ENCODE results near the gene SLC9A7.
"Not testable (repeated sequence)": the region's sequence is repeated elsewhere in the genome, so short reads cannot be mapped to it uniquely, and the experiment has no call there.

The SLC9A7 gene

GRCh38 chrX:46754036-46754435 is 4.9 kb downstream of the SLC9A7 start:
- no peak for DNase-seq (ENCODE audit: low spot score)

DNA sequence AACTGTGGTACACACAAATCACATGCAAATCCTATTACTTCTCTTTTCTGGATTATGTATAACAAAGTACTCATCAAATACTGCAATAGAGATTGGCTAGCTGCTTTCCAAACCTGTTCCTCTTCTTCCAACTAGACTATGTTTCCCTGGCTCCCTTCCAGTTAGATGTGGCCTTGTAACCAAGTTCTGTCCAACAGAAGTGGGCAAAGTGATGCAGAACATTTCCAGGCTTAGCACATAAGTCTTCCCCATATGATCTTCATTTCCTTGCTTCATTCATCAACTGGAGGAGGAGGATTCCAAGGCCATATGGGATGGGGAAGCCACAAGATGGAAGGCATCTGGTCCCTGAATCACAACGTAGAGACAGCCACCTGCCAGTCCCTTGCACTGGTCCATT is 8.0 kb downstream of the SLC9A7 start:
- peak; percentile 10 for DNase-seq (ENCODE audit: low spot score)

GRCh38 chrX:46744009-46744408 is 14.9 kb downstream of the SLC9A7 start:
- DNase-seq (ENCODE audit: low spot score): no peak

- DNase-seq (ENCODE audit: low spot score): no peak
Observed at GRCh38 chrX:46743046-46743445, 15.9 kb downstream of the SLC9A7 start.

GRCh38 chrX:46739736-46740135 is 19.2 kb downstream of the SLC9A7 start:
- DNase-seq (ENCODE audit: low spot score): no peak

- DNase-seq (ENCODE audit: low spot score): no peak
Observed at GRCh38 chrX:46737462-46737861, 21.5 kb downstream of the SLC9A7 start.

GRCh38 chrX:46737041-46737440 is 21.9 kb downstream of the SLC9A7 start:
- DNase-seq (ENCODE audit: low spot score): no peak

GRCh38 chrX:46735622-46736021 is 23.3 kb downstream of the SLC9A7 start:
- DNase-seq (ENCODE audit: low spot score): no peak

- no peak for DNase-seq (ENCODE audit: low spot score)
Observed at GRCh38 chrX:46733226-46733625, 25.7 kb downstream of the SLC9A7 start.

- no peak for DNase-seq (ENCODE audit: low spot score)
Observed at GRCh38 chrX:46730765-46731164, 28.2 kb downstream of the SLC9A7 start.

GRCh38 chrX:46727441-46727840 is 31.5 kb downstream of the SLC9A7 start:
- no peak for DNase-seq (ENCODE audit: low spot score)

GRCh38 chrX:46723569-46723927 is 35.4 kb downstream of the SLC9A7 start:
- not testable (repeated sequence) for DNase-seq (ENCODE audit: low spot score)

DNA sequence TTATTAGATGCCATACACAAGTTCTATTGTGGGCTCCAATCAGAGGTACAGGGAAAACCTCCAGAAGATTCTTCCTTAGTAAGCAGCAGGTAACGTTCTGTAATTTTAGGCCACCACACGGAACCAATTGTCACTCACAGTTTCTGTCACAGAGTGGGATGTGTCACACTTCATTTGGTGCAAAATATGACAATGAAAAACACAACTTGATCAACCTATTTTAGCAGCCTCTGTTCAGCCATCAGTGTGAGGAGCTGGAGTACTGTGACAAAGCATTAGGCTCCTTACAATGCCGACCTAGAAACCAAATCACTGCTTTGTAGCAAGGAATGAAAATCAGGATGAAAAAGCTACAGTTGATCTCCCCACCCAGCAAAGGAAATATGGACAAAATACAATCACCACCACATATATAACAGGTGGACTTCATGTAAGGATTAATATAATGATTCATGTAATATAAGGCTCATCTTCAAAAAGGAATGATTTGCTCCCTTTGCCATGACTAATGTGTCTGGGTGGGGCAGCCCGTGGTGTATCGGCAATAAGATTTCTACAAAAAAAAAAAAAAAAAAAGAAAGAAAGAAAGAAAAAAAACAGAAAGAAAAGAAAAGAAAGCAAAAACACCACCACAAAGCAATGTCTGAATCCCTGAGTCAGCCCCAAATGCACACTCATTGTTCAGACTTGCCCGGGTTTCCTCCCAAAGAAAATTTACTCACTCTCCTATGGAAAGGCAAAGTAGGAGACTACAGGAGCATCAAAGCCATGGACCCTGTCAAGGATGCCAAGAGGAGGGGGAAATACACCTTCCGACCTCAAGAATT is 36.0 kb downstream of the SLC9A7 start:
- DNase-seq (ENCODE audit: low spot score): no peak

- DNase-seq (ENCODE audit: low spot score): no peak
Observed at GRCh38 chrX:46716796-46717195, 42.1 kb downstream of the SLC9A7 start.

DNA sequence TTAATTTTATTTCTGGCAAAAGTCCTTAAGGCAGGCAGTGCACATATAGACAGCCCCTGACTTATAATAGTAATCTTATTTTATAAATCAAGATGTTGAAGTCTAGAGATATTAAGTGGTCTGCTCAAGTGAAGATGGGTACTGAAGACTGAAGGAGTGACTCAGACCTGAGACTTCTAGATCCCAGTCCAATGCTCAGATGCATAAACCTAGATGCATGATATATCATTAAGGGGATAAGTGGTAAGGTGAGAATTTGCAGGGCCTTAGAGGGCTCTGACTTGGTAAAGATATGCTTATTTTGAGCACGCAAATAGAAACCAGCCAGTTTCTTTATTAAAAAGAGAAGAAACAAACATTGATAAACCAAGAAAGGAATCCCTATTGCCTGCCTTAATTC is 42.9 kb downstream of the SLC9A7 start:
- DNase-seq (ENCODE audit: low spot score): no peak

- DNase-seq (ENCODE audit: low spot score): no peak
Observed at GRCh38 chrX:46715530-46715929, 43.4 kb downstream of the SLC9A7 start.

DNA sequence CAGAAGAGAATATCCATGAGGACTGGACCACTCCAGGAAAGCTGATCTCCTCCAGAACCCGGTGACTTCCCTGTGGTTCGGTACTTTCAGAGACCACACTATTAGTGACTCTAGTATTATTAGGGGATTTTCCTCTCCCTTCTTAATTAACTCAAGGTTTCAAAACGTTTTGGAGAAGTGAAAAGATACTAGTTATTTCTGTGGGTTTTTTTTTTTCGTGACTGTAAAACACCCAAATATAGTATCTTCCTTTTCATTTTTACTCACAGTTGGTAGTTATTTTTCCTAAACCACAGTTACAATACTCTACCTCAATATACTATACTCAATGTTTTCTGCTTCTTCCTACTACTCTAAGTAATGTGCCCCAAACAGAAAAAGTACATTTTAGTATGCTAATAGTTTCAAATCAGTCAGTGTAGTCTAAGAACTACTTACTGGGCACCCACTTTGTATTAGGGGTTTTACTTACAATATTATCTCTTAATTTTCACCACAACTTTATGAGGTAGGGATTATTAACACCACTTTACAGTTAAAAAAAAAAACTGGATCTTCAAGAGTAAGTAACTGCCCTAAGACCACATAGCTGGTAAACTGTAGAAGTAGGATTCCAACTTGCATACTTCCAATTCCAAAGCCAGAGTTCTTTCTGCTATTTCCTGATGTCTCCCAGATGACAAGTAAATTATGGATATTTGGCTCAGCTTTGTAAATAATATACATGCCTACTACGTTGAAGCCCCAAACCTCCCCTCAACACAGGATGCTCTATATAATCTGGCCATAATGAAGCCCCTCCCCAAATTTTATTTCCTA is 45.0 kb downstream of the SLC9A7 start:
- DNase-seq (ENCODE audit: low spot score): no peak

- DNase-seq (ENCODE audit: low spot score): no peak
Observed at GRCh38 chrX:46712764-46713163, 46.2 kb downstream of the SLC9A7 start.

GRCh38 chrX:46710927-46711623 is 47.8 kb downstream of the SLC9A7 start:
- DNase-seq (ENCODE audit: low spot score): no peak

DNA sequence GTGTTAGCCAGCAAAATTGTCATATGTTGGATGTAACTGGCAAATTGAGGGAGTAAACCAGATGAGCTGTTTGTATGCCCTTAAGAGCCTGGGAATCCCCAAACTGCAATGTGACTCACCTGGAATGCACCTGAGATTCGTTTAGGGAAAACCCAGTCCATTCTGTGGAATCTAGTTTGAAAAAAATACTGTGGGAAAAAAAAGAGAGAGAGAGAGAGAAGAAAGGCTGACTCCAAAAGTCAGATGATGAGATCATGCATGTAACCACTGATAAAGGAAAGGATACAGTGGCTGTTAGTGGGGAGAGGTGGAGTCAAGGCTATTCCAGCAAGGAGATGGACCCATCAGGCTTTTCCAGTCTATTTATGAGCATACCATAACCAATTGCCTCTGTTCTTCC is 48.5 kb downstream of the SLC9A7 start:
- no peak for DNase-seq (ENCODE audit: low spot score)

- no peak for DNase-seq (ENCODE audit: low spot score)
Observed at GRCh38 chrX:46707274-46707965, 51.5 kb downstream of the SLC9A7 start.

DNA sequence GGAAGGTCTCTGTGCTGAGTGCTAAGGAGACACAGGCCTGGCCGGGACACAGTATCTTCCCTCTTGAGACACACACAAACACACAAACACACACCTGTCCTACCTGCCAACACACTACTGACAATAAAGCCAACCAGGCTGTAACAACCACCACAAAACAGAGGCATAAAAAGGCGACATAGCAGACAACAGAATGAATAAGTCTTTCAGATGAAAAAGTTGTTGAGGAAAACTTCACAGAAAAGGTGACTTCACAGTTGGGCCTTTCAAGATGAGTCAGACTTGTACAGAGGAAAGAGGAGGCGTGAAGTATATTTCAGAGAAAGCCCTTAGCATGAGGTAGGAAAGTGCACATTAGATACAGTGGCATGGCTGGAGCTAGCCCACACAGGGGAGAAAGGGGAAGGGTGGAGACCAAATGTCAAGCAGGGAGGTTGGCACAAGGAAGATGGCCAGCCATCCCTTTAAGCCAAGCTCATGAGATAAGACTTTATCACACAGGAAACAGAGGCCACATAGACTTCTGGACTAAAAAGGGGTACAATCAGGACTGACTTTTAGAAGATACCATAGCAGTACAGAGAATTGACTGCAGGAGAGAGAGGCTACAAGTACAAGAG is 54.0 kb downstream of the SLC9A7 start:
- no peak for DNase-seq (ENCODE audit: low spot score)

Measured in Ammon's horn (tissue), 1 donor.